HepG2 (cell line): ENCODE measurements around the gene TBC1D10B. TPM values are rescaled to one million over a fixed set of nuclear protein-coding genes. Genes with fewer than 3 reads are reported as not detected.

ENCODE experiments used
- ATAC-seq: fragments of 200-7000 bp; cut with Tn5 transposase; 3 replicates; pipeline ENCODE4 v1.9.1; 2020; ENCODE audit warnings: mild to moderate bottlenecking, moderate library complexity
- BruUV-seq: library from RNA; stranded (reverse); fragments of 400-500 nt; replicated peaks from 2 replicates; lab custom pipeline; 2021; lab: Mats Ljungman, UMichigan
- CTCF ChIA-PET: fragments of 300-600 bp; formaldehyde crosslinking; extraction: SDS; loops from one replicate; lab custom pipeline; 2021; ENCODE audit warnings: low total read pairs, inconsistent platforms, low intra/inter-chr PET ratio; lab: Yijun Ruan, JAX
- POLR2A ChIA-PET: fragments of 350-600 bp; sonication (Branson Sonifier 250); formaldehyde crosslinking; loops from one replicate; lab custom pipeline; 2020; ENCODE audit warnings: antibody characterized with exemption, inconsistent platforms; lab: Yijun Ruan, JAX
- DNase-seq: peaks from one replicate; pipeline ENCODE4 v3.0.0-alpha.2; 2015; ENCODE audit warnings: low spot score
- FAIRE-seq: peaks from 3 replicates; lab custom pipeline; 2011; peaks lifted over from hg19 to GRCh38; lab: Jason Lieb, UNC
- H2AFZ ChIP-seq: one replicate; pipeline ENCODE4 v1.6.1; 2011; ENCODE audit warnings: low read length, inconsistent platforms
- H3K27ac ChIP-seq: fragments of 300-600 bp; 3 replicates; pipeline ENCODE4 v1.8.0; 2011; ENCODE audit warnings: mixed run types, mild to moderate bottlenecking, mixed read lengths, low read length, inconsistent platforms; ENCODE audit not compliant: insufficient read depth; ENCODE audit errors: extremely low read length
- H3K27me3 ChIP-seq, 2 experiments: fragments of 200-600 bp in 1 of 2; 2 replicates in 1 of 2; 3 replicates in 1 of 2; pipeline versions ENCODE4 v1.6.0 to v1.8.0; 2011; ENCODE audit warnings: low read length in 2 of 2, mild to moderate bottlenecking in 2 of 2, moderate library complexity in 2 of 2, inconsistent platforms in 1 of 2; ENCODE audit not compliant: insufficient read depth in 2 of 2, control insufficient read depth in 1 of 2
- H3K36me3 ChIP-seq, 2 experiments: fragments of 200-600 bp in 1 of 2; replicated peaks in 1 of 2; 2 replicates in 1 of 2; 3 replicates in 1 of 2; pipeline versions ENCODE4 v1.5.1 to v1.8.0; 2011; ENCODE audit warnings: low read length in 2 of 2, inconsistent platforms in 1 of 2; ENCODE audit not compliant: insufficient read depth in 2 of 2, control insufficient read depth in 1 of 2
- H3K4me1 ChIP-seq: 2 replicates; pipeline ENCODE4 v1.5.1; 2012; ENCODE audit warnings: low read length, inconsistent platforms; ENCODE audit not compliant: insufficient read depth
- H3K4me2 ChIP-seq: 2 replicates; pipeline ENCODE4 v1.6.0; 2011; ENCODE audit warnings: low read depth, low read length, inconsistent platforms
- H3K4me3 ChIP-seq, 3 experiments: fragments of 200-600 bp in 1 of 3; sonication (generic), shearing (Covaris generic) in 1 of 3; replicated peaks in 1 of 3; 2 replicates each; pipeline ENCODE4 v1.5.1; 2011 to 2016; ENCODE audit warnings: low read length in 3 of 3, inconsistent platforms in 2 of 3, low read depth in 2 of 3, mild to moderate bottlenecking in 2 of 3, control low read depth in 1 of 3, mixed read lengths in 1 of 3; ENCODE audit not compliant: insufficient read depth in 1 of 3
- H3K79me2 ChIP-seq: one replicate; pipeline ENCODE4 v1.6.1; 2011; ENCODE audit warnings: low read length, inconsistent platforms; ENCODE audit not compliant: insufficient read depth
- H3K9ac ChIP-seq: 2 replicates; pipeline ENCODE4 v1.6.0; 2011; ENCODE audit warnings: mild to moderate bottlenecking, low read depth, low read length, inconsistent platforms; ENCODE audit not compliant: insufficient read depth
- H3K9me3 ChIP-seq: 2 replicates; pipeline ENCODE4 v1.5.1; 2012; ENCODE audit warnings: mild to moderate bottlenecking, low read length
- H4K20me1 ChIP-seq: 2 replicates; pipeline ENCODE4 v1.6.0; 2011; ENCODE audit warnings: inconsistent platforms, mild to moderate bottlenecking, low read length, moderate library complexity; ENCODE audit not compliant: insufficient read depth
- BCL6 ChIP-seq: IDR thresholded peaks from 2 replicates; pipeline ENCODE4 v1.6.1; 2016; ENCODE audit warnings: missing genetic modification reagents, missing compliant biosample characterization
- HOXA5 ChIP-seq: sonication (generic); formaldehyde crosslinking; IDR thresholded peaks from 2 replicates; pipeline ENCODE4 v1.4.0; 2020; ENCODE audit warnings: missing genetic modification reagents
- NFATC3 ChIP-seq: sonication (generic); formaldehyde crosslinking; IDR thresholded peaks from 2 replicates; pipeline ENCODE4 v1.5.1; 2020; ENCODE audit warnings: mild to moderate bottlenecking, missing genetic modification reagents
- NR2F2 ChIP-seq: IDR thresholded peaks from 2 replicates; pipeline ENCODE4 v1.6.1; 2012; ENCODE audit warnings: low read depth, inconsistent platforms, borderline replicate concordance
- SYNCRIP ChIP-seq: fragments of 200-400 bp; formaldehyde crosslinking; IDR thresholded peaks from 2 replicates; pipeline ENCODE4 v1.6.1; 2018; ENCODE audit warnings: mild to moderate bottlenecking, low read depth, low read length; ENCODE audit not compliant: insufficient read depth
- ZNF256 ChIP-seq: sonication (generic); formaldehyde crosslinking; conservative IDR thresholded peaks from 2 replicates; pipeline ENCODE4 v1.4.0; 2020; ENCODE audit warnings: missing genetic modification reagents
- ZNF597 ChIP-seq: sonication (generic); formaldehyde crosslinking; IDR thresholded peaks from 2 replicates; pipeline ENCODE4 v1.5.0; 2020; ENCODE audit warnings: missing genetic modification reagents
- ZNF720 ChIP-seq: sonication (generic); formaldehyde crosslinking; IDR thresholded peaks from 2 replicates; pipeline ENCODE4 v1.4.0; 2020; ENCODE audit warnings: missing genetic modification reagents
- WGBS: methylation state at CpG from one replicate; pipeline ENCODE4 v1.1.6; 2017; ENCODE audit warnings: low lambda C conversion rate; 5-methylcytosine and 5-hydroxymethylcytosine counted together
- in situ Hi-C: cut with HindIII; loops from 2 replicates; pipeline ENCODE4 v1.10.0; 2017; ENCODE audit warnings: low pct_unique_long_range_greater_than_20kb; ENCODE audit not compliant: extremely low pct_ligation_motif_present
- intact Hi-C: fragments of 100-400 bp; cut with micrococcal nuclease; formaldehyde crosslinking; loops from one replicate; pipeline ENCODE4 v1.10.0; 2022; ENCODE audit not compliant: unreplicated experiment
- polyA plus RNA-seq, 8 experiments: library from polyadenylated mRNA; depleted of rRNA in 3 of 8; stranded (reverse) in 7 of 8; unstranded in 1 of 8; fragments of >200 nt; fragmentation: Illumina TruSeq in 4 of 8; extraction: Trizol in 4 of 8; gene quantifications; 2 replicates each; pipeline versions ENCODE4 v1.2.1 to v1.2.3, GENCODE V29; 2011 to 2016; ENCODE audit warnings: low read depth in 4 of 8, missing spikeins in 1 of 8, mixed read lengths in 1 of 8; ENCODE audit not compliant: insufficient read depth in 1 of 8
- total RNA-seq, 5 experiments: library from RNA; depleted of rRNA; stranded (reverse); fragments of >200 nt; fragmentation: Illumina TruSeq; extraction: Trizol; gene quantifications; 2 replicates each; pipeline ENCODE4 v1.2.3, GENCODE V29; 2016; ENCODE audit warnings: low read depth in 1 of 5
- TF ChIP-seq, protein P1 (sequence below): sonication (generic); formaldehyde crosslinking; IDR thresholded peaks from 2 replicates; pipeline ENCODE4 v1.8.0; 2022; ENCODE audit warnings: missing genetic modification reagents, mild to moderate bottlenecking, moderate library complexity, borderline replicate concordance
- TF ChIP-seq, protein P2 (sequence below): sonication (generic); formaldehyde crosslinking; IDR thresholded peaks from 2 replicates; pipeline ENCODE4 v1.4.0; 2020; ENCODE audit warnings: missing genetic modification reagents, mild to moderate bottlenecking, borderline replicate concordance

TBC1D10B gene
- total and polyA plus RNA-seq, 2 of the 13 experiments (the other 11 are each of a cell fraction or from before 2014, with no cell fraction given) = 15.7 to 24.8 TPM

DNA sequence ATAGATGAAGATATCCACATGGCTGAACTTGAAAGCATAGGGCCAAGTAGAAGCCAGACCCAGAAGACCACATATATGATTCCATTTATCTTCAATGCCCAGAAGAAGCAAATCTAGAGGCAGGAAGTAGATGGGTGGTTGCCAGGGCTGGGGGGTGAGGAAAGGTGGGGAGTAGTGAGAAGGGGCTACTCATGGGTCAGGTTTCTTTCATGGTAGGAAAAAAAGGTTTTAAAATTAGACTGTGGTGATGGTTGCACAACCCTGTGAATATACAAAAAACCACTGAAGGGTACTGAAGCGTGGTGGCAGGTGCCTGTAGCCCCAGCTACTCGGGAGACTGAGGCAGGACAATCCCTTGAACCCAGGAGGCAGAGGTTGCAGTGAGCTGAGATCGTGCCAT, 20.6 kb downstream of the TBC1D10B start:
- no peak overlapping the region for H3K4me3 ChIP-seq
- H4K20me1 ChIP-seq = no peaks in the 10 kb centered on the region
- BruUV-seq = no TSS peak
- TF ChIP-seq HOXA5 (CRISPR knock-in tag) (no peak), ZNF720 (CRISPR knock-in tag) (no peak), ZNF256 (CRISPR knock-in tag) (no peak), BCL6 (CRISPR knock-in tag) (no peak), NFATC3 (CRISPR knock-in tag) (no peak)
- TF ChIP-seq, protein P1, sequence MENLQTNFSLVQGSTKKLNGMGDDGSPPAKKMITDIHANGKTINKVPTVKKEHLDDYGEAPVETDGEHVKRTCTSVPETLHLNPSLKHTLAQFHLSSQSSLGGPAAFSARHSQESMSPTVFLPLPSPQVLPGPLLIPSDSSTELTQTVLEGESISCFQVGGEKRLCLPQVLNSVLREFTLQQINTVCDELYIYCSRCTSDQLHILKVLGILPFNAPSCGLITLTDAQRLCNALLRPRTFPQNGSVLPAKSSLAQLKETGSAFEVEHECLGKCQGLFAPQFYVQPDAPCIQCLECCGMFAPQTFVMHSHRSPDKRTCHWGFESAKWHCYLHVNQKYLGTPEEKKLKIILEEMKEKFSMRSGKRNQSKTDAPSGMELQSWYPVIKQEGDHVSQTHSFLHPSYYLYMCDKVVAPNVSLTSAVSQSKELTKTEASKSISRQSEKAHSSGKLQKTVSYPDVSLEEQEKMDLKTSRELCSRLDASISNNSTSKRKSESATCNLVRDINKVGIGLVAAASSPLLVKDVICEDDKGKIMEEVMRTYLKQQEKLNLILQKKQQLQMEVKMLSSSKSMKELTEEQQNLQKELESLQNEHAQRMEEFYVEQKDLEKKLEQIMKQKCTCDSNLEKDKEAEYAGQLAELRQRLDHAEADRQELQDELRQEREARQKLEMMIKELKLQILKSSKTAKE (CRISPR knock-in tag) = no peak
- intact Hi-C loops (no loop called here), in situ Hi-C loops (loop anchor here (10.0 to 25.0 kb wide), 2 partner anchors 265 to 762 kb away; partner anchors contain the start of gene ZNF689)
- WGBS = 100% methylated on average over 3 of the region's 3 CpGs
- no peak for FAIRE-seq
- no peak for DNase-seq
- no peaks in the 10 kb centered on the region; a peak in 2 of 5 replicates for H3K27me3 ChIP-seq
- ChIA-PET CTCF (no interaction called here), POLR2A (interaction anchor here (1.3 kb wide), 1 partner anchor 60 kb away, joined by 3 read pairs; no protein-coding TSS in a partner anchor)
- H3K4me2 ChIP-seq = no peak overlapping the region
- peaks cover 8 to 41% of the 10 kb centered on the region in 2 experiments for H3K36me3 ChIP-seq
- peaks cover 11% of the 10 kb centered on the region for H3K79me2 ChIP-seq
- peaks cover 31% of the 10 kb centered on the region for H3K4me1 ChIP-seq
- no peak overlapping the region for H2AFZ ChIP-seq
- no peak overlapping the region for H3K9ac ChIP-seq
- H3K27ac ChIP-seq = no peak overlapping the region
- H3K9me3 ChIP-seq = no peaks in the 10 kb centered on the region
- ATAC-seq = no peak

GRCh38 chr16:30348929-30349328, 21.4 kb downstream of the TBC1D10B start:
- ChIA-PET CTCF (no interaction called here), POLR2A (interaction anchor here (1.3 kb wide), 1 partner anchor 61 kb away, joined by 3 read pairs; no protein-coding TSS in a partner anchor)
- in situ Hi-C loops = loop anchor here (25.0 kb wide), 1 partner anchor 762 kb away; no protein-coding TSS in a partner anchor

More at GRCh38 chr16:30348929-30349328, 21.4 kb downstream of the TBC1D10B start:
- H3K36me3 ChIP-seq = peaks cover 8 to 46% of the 10 kb centered on the region in 2 experiments
- H3K9ac ChIP-seq = no peak overlapping the region
- no peaks in the 10 kb centered on the region; a peak in 1 of 5 replicates for H3K27me3 ChIP-seq
- no peak for FAIRE-seq
- H3K4me3 ChIP-seq = no peak overlapping the region
- BruUV-seq = no TSS peak
- DNase-seq = no peak
- no peak overlapping the region for H2AFZ ChIP-seq
- H3K4me2 ChIP-seq = no peak overlapping the region
- WGBS = 97% methylated on average over 7 of the region's 7 CpGs
- no peaks in the 10 kb centered on the region for H3K9me3 ChIP-seq
- H4K20me1 ChIP-seq = no peaks in the 10 kb centered on the region
- H3K4me1 ChIP-seq = peaks cover 27% of the 10 kb centered on the region
- no peak overlapping the region for H3K27ac ChIP-seq
- TF ChIP-seq NR2F2 (no peak), SYNCRIP (no peak), ZNF597 (CRISPR knock-in tag) (no peak)
- TF ChIP-seq, protein P2, sequence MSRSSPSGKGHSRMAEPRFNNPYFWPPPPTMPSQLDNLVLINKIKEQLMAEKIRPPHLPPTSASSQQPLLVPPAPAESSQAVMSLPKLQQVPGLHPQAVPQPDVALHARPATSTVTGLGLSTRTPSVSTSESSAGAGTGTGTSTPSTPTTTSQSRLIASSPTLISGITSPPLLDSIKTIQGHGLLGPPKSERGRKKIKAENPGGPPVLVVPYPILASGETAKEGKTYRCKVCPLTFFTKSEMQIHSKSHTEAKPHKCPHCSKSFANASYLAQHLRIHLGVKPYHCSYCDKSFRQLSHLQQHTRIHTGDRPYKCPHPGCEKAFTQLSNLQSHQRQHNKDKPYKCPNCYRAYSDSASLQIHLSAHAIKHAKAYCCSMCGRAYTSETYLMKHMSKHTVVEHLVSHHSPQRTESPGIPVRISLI (CRISPR knock-in tag) = no peak
- peaks cover 4% of the 10 kb centered on the region for H3K79me2 ChIP-seq
- intact Hi-C loops = no loop called here
- no peak for ATAC-seq
